Measurements from ENCODE around the gene SLC9A1. TPM values are rescaled to one million over a fixed set of nuclear protein-coding genes. Genes with fewer than 3 reads are reported as not detected.

Gene SLC9A1
- total RNA-seq, 4 donors from 2014 or later = 7.3 to 16.0 (median 10.9) TPM

DNA sequence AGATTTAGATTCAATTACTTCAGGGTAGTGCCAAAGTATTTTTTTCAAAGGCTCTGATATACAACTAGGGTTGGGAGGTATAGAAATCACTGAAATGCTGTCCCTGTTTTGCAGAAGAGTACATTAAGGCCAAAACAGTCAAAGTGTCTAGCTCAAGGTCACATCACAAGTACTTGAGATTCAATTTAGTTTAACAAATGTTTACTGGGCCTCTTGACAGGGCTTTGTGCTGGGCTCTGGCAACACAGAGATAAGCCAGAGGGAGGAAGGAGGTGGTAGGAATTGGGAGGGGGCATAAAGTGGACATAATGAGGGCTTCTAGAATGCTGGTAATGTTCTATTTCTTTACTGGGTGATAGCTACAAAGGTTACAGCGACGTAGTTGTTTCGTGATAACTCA is 2.3 kb upstream of the SLC9A1 start:
- TF ChIP-seq, protein P1, sequence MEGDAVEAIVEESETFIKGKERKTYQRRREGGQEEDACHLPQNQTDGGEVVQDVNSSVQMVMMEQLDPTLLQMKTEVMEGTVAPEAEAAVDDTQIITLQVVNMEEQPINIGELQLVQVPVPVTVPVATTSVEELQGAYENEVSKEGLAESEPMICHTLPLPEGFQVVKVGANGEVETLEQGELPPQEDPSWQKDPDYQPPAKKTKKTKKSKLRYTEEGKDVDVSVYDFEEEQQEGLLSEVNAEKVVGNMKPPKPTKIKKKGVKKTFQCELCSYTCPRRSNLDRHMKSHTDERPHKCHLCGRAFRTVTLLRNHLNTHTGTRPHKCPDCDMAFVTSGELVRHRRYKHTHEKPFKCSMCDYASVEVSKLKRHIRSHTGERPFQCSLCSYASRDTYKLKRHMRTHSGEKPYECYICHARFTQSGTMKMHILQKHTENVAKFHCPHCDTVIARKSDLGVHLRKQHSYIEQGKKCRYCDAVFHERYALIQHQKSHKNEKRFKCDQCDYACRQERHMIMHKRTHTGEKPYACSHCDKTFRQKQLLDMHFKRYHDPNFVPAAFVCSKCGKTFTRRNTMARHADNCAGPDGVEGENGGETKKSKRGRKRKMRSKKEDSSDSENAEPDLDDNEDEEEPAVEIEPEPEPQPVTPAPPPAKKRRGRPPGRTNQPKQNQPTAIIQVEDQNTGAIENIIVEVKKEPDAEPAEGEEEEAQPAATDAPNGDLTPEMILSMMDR (IDR thresholded peaks at IDR 0.05; ENCODE audit: low read depth) = no peak

DNA sequence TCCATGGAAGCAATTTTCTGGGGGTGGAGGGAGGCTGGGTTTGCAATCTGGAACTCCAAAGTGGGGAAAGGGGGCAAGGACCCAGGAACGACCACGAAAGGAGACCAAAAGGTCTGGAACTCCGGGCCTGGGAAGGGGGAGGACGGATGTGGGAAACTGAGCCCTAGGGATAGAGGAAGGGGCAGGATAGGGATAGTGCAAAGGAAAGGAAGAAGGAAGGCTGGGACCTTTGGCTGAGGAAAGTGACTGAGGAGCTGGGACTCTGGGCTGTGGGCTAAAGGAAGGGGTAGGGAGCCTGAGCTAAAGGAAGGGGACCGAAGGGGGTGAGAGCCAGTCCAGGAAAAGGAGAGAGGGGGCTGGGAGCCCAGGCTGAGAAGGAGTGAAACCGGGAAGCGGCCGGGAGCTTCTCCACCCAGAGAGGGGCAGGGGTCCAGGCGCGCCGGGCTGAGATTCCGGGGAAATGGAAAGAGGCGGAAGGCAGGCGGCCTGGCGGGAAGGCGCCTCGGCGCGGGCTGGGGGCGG is 395 bp downstream of the SLC9A1 start:
- TF ChIP-seq, protein P1 (IDR thresholded peaks at IDR 0.05; ENCODE audit: low read depth) = no peak

- TF ChIP-seq, protein P1 (IDR thresholded peaks at IDR 0.05; ENCODE audit: low read depth) = no peak
Observed at GRCh38 chr1:27153927-27154358, 982 bp downstream of the SLC9A1 start.

- TF ChIP-seq, protein P1 (IDR thresholded peaks at IDR 0.05; ENCODE audit: low read depth) = no peak
Observed at GRCh38 chr1:27153549-27153886, 1.4 kb downstream of the SLC9A1 start.

- TF ChIP-seq, protein P1 (IDR thresholded peaks at IDR 0.05; ENCODE audit: low read depth) = no peak
Observed at GRCh38 chr1:27152829-27153548, 1.9 kb downstream of the SLC9A1 start.

DNA sequence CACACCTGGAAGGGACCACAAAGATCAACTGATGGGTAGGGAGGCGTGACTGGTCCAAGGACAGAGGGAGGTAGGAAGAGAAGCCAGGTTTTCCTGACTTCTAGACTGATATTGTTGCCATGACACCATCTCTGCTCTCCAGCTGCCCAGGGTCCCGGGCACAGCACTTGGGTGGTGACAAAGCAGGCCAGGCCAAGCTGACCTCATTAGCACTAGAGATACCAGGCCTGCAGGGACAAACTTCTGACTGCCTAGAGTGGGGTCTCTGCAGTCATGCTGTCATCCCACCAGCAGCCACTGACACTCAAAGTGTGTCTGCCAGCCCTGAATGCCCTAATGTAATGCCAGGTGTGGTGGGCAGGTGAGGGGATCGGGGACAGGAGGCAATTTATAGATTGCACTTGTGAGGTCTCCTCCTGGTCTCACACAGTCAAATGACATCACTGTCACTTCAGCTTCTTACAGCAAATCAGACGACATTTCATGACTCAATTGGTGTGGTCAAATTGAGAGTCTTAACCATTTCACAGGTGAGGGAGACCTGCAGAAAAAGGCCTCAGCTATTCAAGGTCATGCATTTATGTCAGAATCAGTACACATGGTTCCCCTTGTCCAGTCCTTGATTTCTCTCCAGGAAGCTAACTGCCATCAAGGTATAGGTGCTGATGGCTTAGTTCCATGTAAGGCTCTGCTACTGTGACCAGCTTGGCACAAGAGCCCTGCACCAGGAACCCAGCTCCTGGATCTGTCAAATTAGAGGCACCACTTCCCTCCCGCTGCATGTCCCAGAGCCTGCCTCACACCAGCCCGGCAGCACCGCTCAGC is 2.7 kb downstream of the SLC9A1 start:
- TF ChIP-seq, protein P1 (IDR thresholded peaks at IDR 0.05; ENCODE audit: low read depth) = no peak

DNA sequence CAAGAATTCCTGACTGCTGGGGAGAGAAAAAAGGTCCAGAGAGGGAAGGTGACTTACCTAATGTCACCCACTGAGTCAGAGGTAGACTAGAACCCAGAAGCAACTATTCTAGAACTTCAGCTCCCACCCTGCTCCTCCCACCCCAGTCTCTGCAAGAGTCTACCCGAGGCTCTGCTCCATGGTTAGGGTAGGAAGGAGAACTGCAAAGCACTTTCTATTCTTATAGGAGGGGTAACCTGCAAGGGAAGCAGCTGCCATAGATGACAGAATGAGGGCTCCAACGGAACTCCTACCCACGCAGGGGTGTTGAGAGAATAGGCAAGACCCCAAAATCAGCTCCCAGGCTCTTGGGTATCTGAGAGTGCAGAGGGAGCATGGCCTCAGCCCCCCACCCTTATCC is 4.3 kb downstream of the SLC9A1 start:
- TF ChIP-seq, protein P1 (IDR thresholded peaks at IDR 0.05; ENCODE audit: low read depth) = no peak
